Keratinocyte (primary cell): ENCODE measurements around the gene PHACTR1. TPM values are rescaled to one million over a fixed set of nuclear protein-coding genes. Genes with fewer than 3 reads are reported as not detected.

Source experiments
- DNase-seq: peaks from one replicate; pipeline ENCODE4 v3.0.0-alpha.2; 2011; ENCODE audit warnings: low read depth, missing footprints, low spot score
- FAIRE-seq: peaks from 2 replicates; lab custom pipeline; 2011; peaks lifted over from hg19 to GRCh38; lab: Jason Lieb, UNC
- H2AFZ ChIP-seq: 2 replicates; pipeline ENCODE4 v1.6.0; 2012; ENCODE audit warnings: low read length, control low read depth, inconsistent platforms; ENCODE audit not compliant: control insufficient read depth
- H3K27ac ChIP-seq: 2 replicates; pipeline ENCODE4 v1.5.1; 2011; ENCODE audit warnings: low read length; ENCODE audit not compliant: control insufficient read depth, insufficient read depth
- H3K27me3 ChIP-seq: 3 replicates; pipeline ENCODE4 v1.6.0; 2011; ENCODE audit warnings: low read length; ENCODE audit not compliant: control insufficient read depth, insufficient read depth; ENCODE audit errors: extremely low read depth
- H3K36me3 ChIP-seq, 2 experiments: 2 replicates in 1 of 2; 3 replicates in 1 of 2; pipeline ENCODE4 v1.5.1; 2011; ENCODE audit warnings: low read length in 2 of 2, mild to moderate bottlenecking in 1 of 2; ENCODE audit not compliant: control insufficient read depth in 2 of 2, insufficient read depth in 2 of 2; ENCODE audit errors: extremely low read depth in 1 of 2
- H3K4me1 ChIP-seq: 3 replicates; pipeline ENCODE4 v1.5.1; 2011; ENCODE audit warnings: low read length; ENCODE audit not compliant: control insufficient read depth, insufficient read depth; ENCODE audit errors: extremely low read depth
- H3K4me2 ChIP-seq: 3 replicates; pipeline ENCODE4 v1.6.0; 2011; ENCODE audit warnings: low read depth, low read length; ENCODE audit not compliant: control insufficient read depth, insufficient read depth; ENCODE audit errors: extremely low read depth
- H3K4me3 ChIP-seq, 3 experiments: fragments of 200-600 bp in 1 of 3; sonication (generic) in 1 of 3; 2 replicates in 2 of 3; 3 replicates in 1 of 3; pipeline ENCODE4 v1.5.1; 2011 to 2016; ENCODE audit warnings: low read length in 3 of 3, mild to moderate bottlenecking in 3 of 3, control low read depth in 2 of 3, inconsistent platforms in 1 of 3, low read depth in 1 of 3, mixed read lengths in 1 of 3, mixed run types in 1 of 3, moderate library complexity in 1 of 3; ENCODE audit not compliant: control insufficient read depth in 2 of 3, insufficient read depth in 2 of 3; ENCODE audit errors: extremely low read depth in 1 of 3
- H3K79me2 ChIP-seq: 2 replicates; pipeline ENCODE4 v1.6.0; 2012; ENCODE audit warnings: low read length; ENCODE audit not compliant: control insufficient read depth, insufficient read depth
- H3K9ac ChIP-seq: 3 replicates; pipeline ENCODE4 v1.6.0; 2011; ENCODE audit warnings: low read length; ENCODE audit not compliant: control insufficient read depth, insufficient read depth; ENCODE audit errors: extremely low read depth
- H3K9me1 ChIP-seq: 3 replicates; pipeline ENCODE4 v1.6.0; 2011; ENCODE audit warnings: low read length; ENCODE audit not compliant: control insufficient read depth, insufficient read depth; ENCODE audit errors: extremely low read depth
- H3K9me3 ChIP-seq: 2 replicates; pipeline ENCODE4 v1.5.1; 2012; ENCODE audit warnings: low read depth, low read length; ENCODE audit not compliant: control insufficient read depth
- H4K20me1 ChIP-seq: 3 replicates; pipeline ENCODE4 v1.6.0; 2011; ENCODE audit warnings: low read length; ENCODE audit not compliant: control insufficient read depth, insufficient read depth; ENCODE audit errors: extremely low read depth
- CTCF ChIP-seq, 3 experiments: IDR thresholded peaks in 1 of 3; conservative IDR thresholded peaks in 1 of 3; optimal IDR thresholded peaks in 1 of 3; 2 replicates in 2 of 3; 3 replicates in 1 of 3; pipeline versions ENCODE3 to v1.5.1; 2011; ENCODE audit warnings: low read length in 3 of 3, mild to moderate bottlenecking in 3 of 3, moderate library complexity in 2 of 3, control low read depth in 1 of 3, inconsistent platforms in 1 of 3; ENCODE audit not compliant: insufficient read depth in 2 of 3; ENCODE audit errors: extremely low read depth in 1 of 3
- EZH2 ChIP-seq: IDR thresholded peaks from one replicate; pipeline ENCODE4 v1.6.1; 2012; ENCODE audit warnings: inconsistent platforms, mild to moderate bottlenecking, low read length, moderate library complexity
- dilution Hi-C: fragments of 300-500 bp; cut with MboI; formaldehyde crosslinking; loops from one replicate; pipeline ENCODE4 v1.7.0; 2020; ENCODE audit warnings: low sequenced_read_pairs; ENCODE audit not compliant: extremely low pct_ligation_motif_present
- polyA plus RNA-seq, 5 experiments: library from polyadenylated mRNA; depleted of rRNA in 3 of 5; stranded (reverse) in 3 of 5; stranded (forward) in 1 of 5; unstranded in 1 of 5; fragments of >200 nt; gene quantifications; 1 replicate in 1 of 5; 2 replicates in 3 of 5; 3 replicates in 1 of 5; pipeline versions ENCODE4 v1.2.1 to v1.2.3, GENCODE V29; 2011 to 2012; ENCODE audit warnings: missing spikeins in 2 of 5, low read depth in 1 of 5, low replicate concordance in 1 of 5

PHACTR1 gene
- polyA plus RNA-seq, 1 donor (not counting 4 experiments of a cell fraction or from before 2014, with no cell fraction given) = 0.22 TPM

GRCh38 chr6:12751694-12752325 is 35.2 kb downstream of the PHACTR1 start:
- DNase-seq (peak; percentile 11), FAIRE-seq (peak; percentile 41)
- Histone ChIP-seq H3K79me2 (no peaks in the 10 kb centered on the region), H3K27ac (no peak overlapping the region), H2AFZ (no peak overlapping the region), H3K9me3 (no peaks in the 10 kb centered on the region), H3K4me1 (no peaks in the 10 kb centered on the region), H3K9ac (no peak overlapping the region), H3K36me3 (no peaks in the 10 kb centered on the region), H3K9me1 (no peaks in the 10 kb centered on the region), H3K27me3 (peaks cover 27% of the 10 kb centered on the region), H3K4me2 (no peak overlapping the region), H4K20me1 (no peaks in the 10 kb centered on the region), H3K4me3 (no peak overlapping the region)
- dilution Hi-C loops = no loop called here
- no peak for TF ChIP-seq EZH2
- TF ChIP-seq CTCF (optimal IDR thresholded peaks at IDR 0.05 in 1 of 3, IDR thresholded peaks at IDR 0.05 in 1 of 3, conservative IDR thresholded peaks at IDR 0.05 in 1 of 3; ENCODE audit: extremely low read depth in 1 of 3, insufficient read depth in 2 of 3, low read length in 3 of 3) = no peak

- H2AFZ ChIP-seq = no peak overlapping the region
- no peak for FAIRE-seq
Observed at GRCh38 chr6:12753036-12753435, 36.5 kb downstream of the PHACTR1 start.

More at GRCh38 chr6:12753036-12753435, 36.5 kb downstream of the PHACTR1 start:
- Histone ChIP-seq H3K4me3 (no peak overlapping the region), H3K4me2 (no peak overlapping the region), H3K27ac (no peak overlapping the region), H3K9me3 (no peaks in the 10 kb centered on the region), H3K4me1 (no peaks in the 10 kb centered on the region), H3K79me2 (no peaks in the 10 kb centered on the region), H3K36me3 (no peaks in the 10 kb centered on the region), H3K27me3 (peaks cover 24% of the 10 kb centered on the region), H4K20me1 (no peaks in the 10 kb centered on the region), H3K9ac (no peak overlapping the region), H3K9me1 (no peaks in the 10 kb centered on the region)
- DNase-seq = no peak
- TF ChIP-seq EZH2 (no peak), CTCF (optimal IDR thresholded peaks at IDR 0.05 in 1 of 3, IDR thresholded peaks at IDR 0.05 in 1 of 3, conservative IDR thresholded peaks at IDR 0.05 in 1 of 3; ENCODE audit: extremely low read depth in 1 of 3, insufficient read depth in 2 of 3, low read length in 3 of 3) (no peak)
- dilution Hi-C loops = no loop called here
